Stomach (tissue), 4 donors: ENCODE measurements around the gene CETN1.

Source experiments
- EP300 ChIP-seq: sonication (generic); formaldehyde crosslinking; IDR thresholded peaks from one replicate; pipeline ENCODE4 v1.6.1; 2017; ENCODE audit warnings: antibody characterized with exemption
- POLR2A ChIP-seq, 4 donors: fragments of 450-650 bp; IDR thresholded peaks; one replicate each; pipeline ENCODE4 v1.6.1; 2016; ENCODE audit warnings: antibody characterized with exemption in 4 of 4, control low read depth in 2 of 4, mild to moderate bottlenecking in 1 of 4, moderate library complexity in 1 of 4
- TF ChIP-seq, protein P1 (sequence below), 7 experiments: fragments of 450-650 bp in 4 of 7; fragments of 200-600 bp in 3 of 7; sonication (generic) in 3 of 7; IDR thresholded peaks; one replicate each; pipeline ENCODE4 v1.5.1; 2016 to 2019; ENCODE audit warnings: antibody characterized with exemption in 7 of 7, control low read depth in 2 of 7, mild to moderate bottlenecking in 1 of 7

DNA sequence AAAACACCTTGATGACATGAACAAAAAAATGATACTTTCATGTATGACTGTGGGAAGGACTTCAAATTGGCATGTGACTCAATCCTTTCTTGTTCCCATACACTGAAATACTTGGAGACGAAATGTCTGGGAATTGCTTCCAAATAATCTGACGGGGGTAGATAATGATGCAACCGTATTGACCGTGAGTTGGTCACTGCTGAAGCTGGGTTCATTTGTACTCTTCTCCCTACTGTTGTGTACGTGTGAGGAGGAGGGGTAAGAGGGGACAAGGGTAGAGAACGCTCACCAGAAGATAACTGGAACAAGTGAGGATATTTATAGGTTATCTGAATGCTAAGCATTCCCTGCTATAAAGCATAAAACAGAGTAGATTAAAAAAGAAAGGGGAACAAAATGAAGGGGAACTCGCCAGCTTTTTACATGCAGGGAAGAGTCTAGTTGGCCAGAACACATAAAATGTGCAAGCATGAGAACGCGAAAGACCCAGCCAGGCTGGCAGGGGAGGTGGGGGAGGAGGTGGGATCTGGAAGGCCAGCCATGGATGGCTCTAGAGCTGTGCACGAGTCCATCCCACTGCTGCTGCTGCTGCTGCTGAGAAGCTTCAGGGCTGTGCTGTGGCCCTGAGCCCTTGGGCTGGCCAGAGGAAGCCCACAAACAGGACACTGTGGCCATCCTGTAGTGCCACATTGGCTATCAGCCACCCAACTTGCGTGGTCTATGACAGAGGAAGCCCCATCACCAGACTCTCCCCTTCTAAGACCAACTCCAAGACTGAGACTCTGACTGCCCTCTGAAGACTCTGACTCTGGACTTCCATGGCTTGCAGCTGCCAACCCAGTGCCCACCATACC lies 15.2 kb upstream of the CETN1 start:
- no peak for TF ChIP-seq EP300
- TF ChIP-seq, protein P1, sequence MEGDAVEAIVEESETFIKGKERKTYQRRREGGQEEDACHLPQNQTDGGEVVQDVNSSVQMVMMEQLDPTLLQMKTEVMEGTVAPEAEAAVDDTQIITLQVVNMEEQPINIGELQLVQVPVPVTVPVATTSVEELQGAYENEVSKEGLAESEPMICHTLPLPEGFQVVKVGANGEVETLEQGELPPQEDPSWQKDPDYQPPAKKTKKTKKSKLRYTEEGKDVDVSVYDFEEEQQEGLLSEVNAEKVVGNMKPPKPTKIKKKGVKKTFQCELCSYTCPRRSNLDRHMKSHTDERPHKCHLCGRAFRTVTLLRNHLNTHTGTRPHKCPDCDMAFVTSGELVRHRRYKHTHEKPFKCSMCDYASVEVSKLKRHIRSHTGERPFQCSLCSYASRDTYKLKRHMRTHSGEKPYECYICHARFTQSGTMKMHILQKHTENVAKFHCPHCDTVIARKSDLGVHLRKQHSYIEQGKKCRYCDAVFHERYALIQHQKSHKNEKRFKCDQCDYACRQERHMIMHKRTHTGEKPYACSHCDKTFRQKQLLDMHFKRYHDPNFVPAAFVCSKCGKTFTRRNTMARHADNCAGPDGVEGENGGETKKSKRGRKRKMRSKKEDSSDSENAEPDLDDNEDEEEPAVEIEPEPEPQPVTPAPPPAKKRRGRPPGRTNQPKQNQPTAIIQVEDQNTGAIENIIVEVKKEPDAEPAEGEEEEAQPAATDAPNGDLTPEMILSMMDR (IDR thresholded peaks at IDR 0.05), result no peak
- no peak for TF ChIP-seq POLR2A (IDR thresholded peaks at IDR 0.05)
